Activated CD4-positive, alpha-beta T cell treated with anti-CD3 and anti-CD28 coated beads, Interleukin-2, amount 10 ng/mL, durations not matched to agents 24 days and 14 days (primary cell): Measurements from ENCODE around the gene MTRF1. TPM values are rescaled to one million over a fixed set of nuclear protein-coding genes. Genes with fewer than 3 reads are reported as not detected.

Experiments
- DNase-seq: peaks from one replicate; pipeline ENCODE4 v3.0.0; 2022
- H3K27ac Mint-ChIP-seq: one replicate; pipeline ENCODE4 v1.8.0; 2022; ENCODE audit warnings: mild to moderate bottlenecking, mixed read lengths
- H3K27me3 Mint-ChIP-seq: one replicate; pipeline ENCODE4 v1.8.0; 2022; ENCODE audit warnings: mixed read lengths
- H3K36me3 Mint-ChIP-seq: one replicate; pipeline ENCODE4 v1.8.0; 2022; ENCODE audit warnings: low read depth, mild to moderate bottlenecking, mixed read lengths
- H3K4me1 Mint-ChIP-seq: one replicate; pipeline ENCODE4 v1.8.0; 2021; ENCODE audit warnings: mixed read lengths
- H3K4me3 Mint-ChIP-seq: one replicate; pipeline ENCODE4 v1.8.0; 2022; ENCODE audit warnings: mild to moderate bottlenecking, moderate library complexity, mixed read lengths
- H3K9me3 Mint-ChIP-seq: one replicate; pipeline ENCODE4 v1.8.0; 2021; ENCODE audit warnings: mixed read lengths
- intact Hi-C: fragments of 100-400 bp; cut with micrococcal nuclease; formaldehyde crosslinking; loops from one replicate; pipeline ENCODE4 v1.15.1; 2023
- total RNA-seq: library from RNA; stranded (reverse); gene quantifications from 2 replicates; pipeline ENCODE4 v1.2.3, GENCODE V29; 2022

MTRF1 gene
- total RNA-seq, 1 donor from 2014 or later, result 20.1 TPM

- Mint-ChIP-seq H3K4me3 (no peak overlapping the region), H3K27me3 (no peaks in the 10 kb centered on the region), H3K27ac (no peak overlapping the region), H3K4me1 (no peaks in the 10 kb centered on the region), H3K9me3 (no peaks in the 10 kb centered on the region), H3K36me3 (peaks cover 12% of the 10 kb centered on the region)
- DNase-seq, result no peak
- intact Hi-C loops, result no loop called here
Observed at GRCh38 chr13:41224113-41225110, 39.0 kb downstream of the MTRF1 start.

GRCh38 chr13:41222259-41222852 is 41.0 kb downstream of the MTRF1 start:
- Mint-ChIP-seq H3K36me3 (peaks cover 12% of the 10 kb centered on the region), H3K4me3 (no peak overlapping the region), H3K27ac (no peak overlapping the region), H3K27me3 (no peaks in the 10 kb centered on the region), H3K9me3 (no peaks in the 10 kb centered on the region), H3K4me1 (no peaks in the 10 kb centered on the region)
- peak; percentile 86 for DNase-seq
- intact Hi-C loops, result loop anchor here (1.0 kb wide), 2 partner anchors 147 to 168 kb away; no protein-coding TSS in a partner anchor

GRCh38 chr13:41220401-41220800 is 43.0 kb downstream of the MTRF1 start:
- no peaks in the 10 kb centered on the region for H3K4me1 Mint-ChIP-seq
- H3K36me3 Mint-ChIP-seq, result peaks cover 15% of the 10 kb centered on the region
- no peaks in the 10 kb centered on the region for H3K27me3 Mint-ChIP-seq
- DNase-seq, result no peak
- intact Hi-C loops, result no loop called here
- H3K27ac Mint-ChIP-seq, result no peak overlapping the region
- no peak overlapping the region for H3K4me3 Mint-ChIP-seq
- H3K9me3 Mint-ChIP-seq, result no peaks in the 10 kb centered on the region

- no peak overlapping the region for H3K27ac Mint-ChIP-seq
Observed at GRCh38 chr13:41216160-41216559, 47.2 kb downstream of the MTRF1 start.

GRCh38 chr13:41213919-41214318 is 49.5 kb downstream of the MTRF1 start:
- no peak for DNase-seq
- H3K36me3 Mint-ChIP-seq, result peaks cover 8% of the 10 kb centered on the region
- no peak overlapping the region for H3K27ac Mint-ChIP-seq
- H3K4me1 Mint-ChIP-seq, result no peaks in the 10 kb centered on the region
- H3K4me3 Mint-ChIP-seq, result no peak overlapping the region
- no peaks in the 10 kb centered on the region for H3K27me3 Mint-ChIP-seq
- peaks cover 10% of the 10 kb centered on the region for H3K9me3 Mint-ChIP-seq
- intact Hi-C loops, result no loop called here

More at GRCh38 chr13:41216160-41216559, 47.2 kb downstream of the MTRF1 start:
- H3K4me3 Mint-ChIP-seq, result no peak overlapping the region
- peaks cover 2% of the 10 kb centered on the region for H3K9me3 Mint-ChIP-seq
- intact Hi-C loops, result no loop called here
- H3K4me1 Mint-ChIP-seq, result no peaks in the 10 kb centered on the region
- peaks cover 10% of the 10 kb centered on the region for H3K36me3 Mint-ChIP-seq
- no peak for DNase-seq
- no peaks in the 10 kb centered on the region for H3K27me3 Mint-ChIP-seq

GRCh38 chr13:41213316-41213715 is 50.1 kb downstream of the MTRF1 start:
- peaks cover 10% of the 10 kb centered on the region for H3K9me3 Mint-ChIP-seq
- peaks cover 8% of the 10 kb centered on the region for H3K36me3 Mint-ChIP-seq
- no peaks in the 10 kb centered on the region for H3K27me3 Mint-ChIP-seq
- H3K27ac Mint-ChIP-seq, result no peak overlapping the region
- no peaks in the 10 kb centered on the region for H3K4me1 Mint-ChIP-seq
- intact Hi-C loops, result no loop called here
- no peak overlapping the region for H3K4me3 Mint-ChIP-seq
- no peak for DNase-seq

GRCh38 chr13:41212881-41213280 is 50.5 kb downstream of the MTRF1 start:
- no peak for DNase-seq
- H3K4me3 Mint-ChIP-seq, result no peak overlapping the region
- H3K36me3 Mint-ChIP-seq, result peaks cover 8% of the 10 kb centered on the region
- peaks cover 2% of the 10 kb centered on the region for H3K27me3 Mint-ChIP-seq
- intact Hi-C loops, result no loop called here
- H3K9me3 Mint-ChIP-seq, result peaks cover 14% of the 10 kb centered on the region
- H3K4me1 Mint-ChIP-seq, result no peaks in the 10 kb centered on the region
- H3K27ac Mint-ChIP-seq, result no peak overlapping the region

GRCh38 chr13:41211062-41211461 is 52.3 kb downstream of the MTRF1 start:
- DNase-seq, result no peak
- Mint-ChIP-seq H3K36me3 (peaks cover 4% of the 10 kb centered on the region), H3K4me3 (no peak overlapping the region), H3K4me1 (no peaks in the 10 kb centered on the region), H3K27ac (no peak overlapping the region), H3K9me3 (peaks cover 17% of the 10 kb centered on the region), H3K27me3 (peaks cover 3% of the 10 kb centered on the region)
- intact Hi-C loops, result no loop called here

- no peak overlapping the region for H3K4me3 Mint-ChIP-seq
Observed at GRCh38 chr13:41206467-41206866, 56.9 kb downstream of the MTRF1 start.

GRCh38 chr13:41203810-41204209 is 59.6 kb downstream of the MTRF1 start:
- H3K36me3 Mint-ChIP-seq, result no peaks in the 10 kb centered on the region
- intact Hi-C loops, result no loop called here
- peaks cover 3% of the 10 kb centered on the region for H3K27me3 Mint-ChIP-seq
- no peak overlapping the region for H3K4me3 Mint-ChIP-seq
- no peak for DNase-seq
- H3K27ac Mint-ChIP-seq, result no peak overlapping the region
- peaks cover 7% of the 10 kb centered on the region for H3K9me3 Mint-ChIP-seq
- H3K4me1 Mint-ChIP-seq, result no peaks in the 10 kb centered on the region

More at GRCh38 chr13:41206467-41206866, 56.9 kb downstream of the MTRF1 start:
- intact Hi-C loops, result no loop called here
- Mint-ChIP-seq H3K9me3 (peaks cover 17% of the 10 kb centered on the region), H3K27me3 (peaks cover 3% of the 10 kb centered on the region), H3K36me3 (no peaks in the 10 kb centered on the region), H3K4me1 (no peaks in the 10 kb centered on the region), H3K27ac (no peak overlapping the region)
- DNase-seq, result no peak

GRCh38 chr13:41200126-41200525 is 63.2 kb downstream of the MTRF1 start:
- no peak for DNase-seq
- Mint-ChIP-seq H3K4me1 (peaks cover 9% of the 10 kb centered on the region), H3K27ac (no peak overlapping the region), H3K9me3 (no peaks in the 10 kb centered on the region), H3K27me3 (no peaks in the 10 kb centered on the region), H3K36me3 (no peaks in the 10 kb centered on the region), H3K4me3 (no peak overlapping the region)
- intact Hi-C loops, result no loop called here

GRCh38 chr13:41199526-41199925 is 63.9 kb downstream of the MTRF1 start:
- intact Hi-C loops, result loop anchor here (10.0 kb wide), 1 partner anchor 425 kb away; the partner anchor contains the start of gene MRPS31
- H3K4me1 Mint-ChIP-seq, result peaks cover 11% of the 10 kb centered on the region
- no peak overlapping the region for H3K27ac Mint-ChIP-seq
- H3K27me3 Mint-ChIP-seq, result no peaks in the 10 kb centered on the region
- no peaks in the 10 kb centered on the region for H3K9me3 Mint-ChIP-seq
- H3K4me3 Mint-ChIP-seq, result no peak overlapping the region
- H3K36me3 Mint-ChIP-seq, result no peaks in the 10 kb centered on the region
- no peak for DNase-seq

GRCh38 chr13:41199079-41199478 is 64.3 kb downstream of the MTRF1 start:
- Mint-ChIP-seq H3K27ac (no peak overlapping the region), H3K4me3 (no peak overlapping the region), H3K36me3 (peaks cover 2% of the 10 kb centered on the region), H3K27me3 (no peaks in the 10 kb centered on the region), H3K4me1 (peaks cover 14% of the 10 kb centered on the region), H3K9me3 (no peaks in the 10 kb centered on the region)
- DNase-seq, result no peak
- intact Hi-C loops, result loop anchor here (10.0 kb wide), 1 partner anchor 424 kb away; the partner anchor contains the start of gene MRPS31

- Mint-ChIP-seq H3K9me3 (peaks cover 8% of the 10 kb centered on the region), H3K27me3 (no peaks in the 10 kb centered on the region), H3K4me1 (peaks cover 32% of the 10 kb centered on the region), H3K36me3 (peaks cover 15% of the 10 kb centered on the region), H3K4me3 (no peak overlapping the region), H3K27ac (no peak overlapping the region)
- DNase-seq, result peak; percentile 65
- intact Hi-C loops, result loop anchor here (2.0 to 10.0 kb wide), 2 partner anchors 142 to 422 kb away; partner anchors contain the start of gene MRPS31
Observed at GRCh38 chr13:41196620-41197019, 66.8 kb downstream of the MTRF1 start.
